GM12873 (cell line): ENCODE data around the gene TOM1L2.

Source experiments
- CTCF ChIP-seq: IDR thresholded peaks from 2 replicates; pipeline ENCODE4 v1.5.1; 2012; ENCODE audit warnings: low read depth, mild to moderate bottlenecking, moderate library complexity, low read length, control low read depth; ENCODE audit not compliant: insufficient read depth; ENCODE audit errors: missing control alignments

TOM1L2 gene

DNA sequence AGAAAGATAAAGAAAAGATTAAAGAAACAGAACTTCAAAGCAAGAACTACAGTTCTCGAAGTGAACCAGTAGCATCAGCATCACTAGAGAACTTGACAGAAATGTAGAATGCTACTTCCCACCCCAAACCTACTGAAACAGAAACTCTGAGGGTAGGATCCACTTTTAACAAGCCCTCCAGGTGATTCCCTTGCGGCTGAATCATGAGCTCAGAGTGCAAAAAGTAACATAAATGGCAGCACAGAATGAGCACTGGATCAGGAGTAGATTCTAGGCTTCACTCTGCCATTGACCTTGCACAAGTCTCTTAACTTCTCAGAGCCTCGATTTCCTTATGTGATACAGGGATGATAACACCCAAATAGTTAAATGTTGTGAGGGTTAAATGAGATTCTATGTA, 5.8 kb downstream of the TOM1L2 start:
- no peak for TF ChIP-seq CTCF

GRCh38 chr17:17965152-17965721, 7.0 kb downstream of the TOM1L2 start:
- TF ChIP-seq CTCF = no peak

- no peak for TF ChIP-seq CTCF
These were observed 7.5 kb downstream of the TOM1L2 start for GRCh38 chr17:17964710-17965109.

- no peak for TF ChIP-seq CTCF
These were observed 8.3 kb downstream of the TOM1L2 start for GRCh38 chr17:17963694-17964436.

DNA sequence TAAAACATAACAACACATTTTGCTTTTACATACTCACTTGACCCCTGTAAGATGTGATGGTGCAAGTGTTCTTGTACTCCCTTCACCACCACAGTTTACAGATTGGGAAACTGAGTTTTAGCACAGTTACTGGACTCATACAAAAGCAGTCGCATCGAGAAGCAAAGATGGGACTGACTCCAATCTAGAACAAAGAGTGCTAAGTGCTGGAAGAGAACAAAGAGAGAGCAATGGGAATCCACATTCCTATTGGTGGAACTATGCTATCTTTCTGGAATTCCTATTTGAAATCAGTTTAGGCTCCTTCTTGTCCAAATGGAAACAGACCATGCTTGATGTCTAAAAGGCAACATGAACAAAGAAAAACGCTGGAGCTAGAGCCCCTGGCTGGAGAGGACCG, 9.1 kb downstream of the TOM1L2 start:
- TF ChIP-seq CTCF = no peak

DNA sequence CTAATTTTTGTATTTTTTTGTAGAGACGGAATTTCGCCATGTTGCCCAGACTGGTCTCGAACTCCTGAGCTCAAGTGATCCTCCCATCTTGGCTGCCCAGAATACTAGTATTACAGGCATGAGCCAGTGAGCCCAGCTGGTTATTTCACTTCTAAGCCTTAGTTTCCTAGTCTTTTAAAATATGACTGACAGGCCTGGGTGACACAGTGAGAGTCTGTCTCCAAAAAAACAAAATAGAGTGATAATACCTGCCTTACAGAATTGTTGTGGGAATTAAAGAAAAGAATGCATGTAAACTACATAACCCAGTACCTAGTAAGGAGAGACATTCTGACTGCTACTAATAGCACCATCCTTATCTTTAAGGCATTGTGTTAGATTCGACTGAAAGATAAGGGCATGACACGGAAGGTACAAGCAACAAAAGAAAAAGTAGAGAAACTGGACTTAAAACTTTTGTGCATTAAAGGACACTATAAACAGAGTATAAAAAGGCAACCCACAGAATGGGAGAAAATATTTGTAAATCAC, 11.6 kb downstream of the TOM1L2 start:
- no peak for TF ChIP-seq CTCF

DNA sequence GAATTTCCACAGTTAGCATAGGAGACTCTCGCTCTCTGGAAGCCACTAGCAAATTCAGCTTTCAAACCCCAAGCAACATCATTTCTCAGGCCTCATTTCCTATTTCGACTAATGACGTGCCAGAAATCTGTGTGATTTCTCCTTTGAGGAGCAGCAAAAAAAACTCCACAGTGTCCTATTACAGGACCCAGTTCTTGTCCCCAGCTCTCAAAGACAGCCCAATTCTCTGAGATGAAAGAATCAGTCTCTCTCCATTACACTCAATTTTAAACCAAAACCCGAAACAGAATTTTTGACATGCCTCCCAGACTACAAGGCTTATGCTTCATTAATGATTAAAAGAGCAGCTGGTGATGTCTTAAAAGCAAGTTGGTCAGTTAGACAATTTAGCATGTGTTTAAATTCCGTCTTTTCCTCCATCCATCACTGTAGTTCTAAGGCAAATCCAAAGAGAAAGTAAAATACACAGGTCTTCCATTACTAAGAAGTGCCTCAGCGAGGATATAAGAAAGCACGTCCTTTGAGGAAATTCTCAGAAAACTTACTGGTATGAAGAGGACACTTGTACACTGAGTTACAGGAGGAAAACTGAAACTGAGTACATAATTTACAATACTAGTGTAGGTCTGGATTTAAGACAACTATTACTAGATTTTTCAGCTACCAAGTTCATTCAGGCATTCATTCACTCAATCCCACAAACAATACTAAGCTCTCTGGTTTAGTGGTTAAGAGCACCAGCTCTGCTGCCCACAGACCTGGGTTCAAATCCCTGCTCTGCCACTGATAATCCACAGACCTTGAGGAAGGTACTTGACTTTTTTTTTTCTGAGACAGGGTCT, 12.5 kb downstream of the TOM1L2 start:
- no peak for TF ChIP-seq CTCF
